Prostate gland (tissue), 2 donors: ENCODE results near the gene ANP32B. TPM values are rescaled to one million over a fixed set of nuclear protein-coding genes. Genes with fewer than 3 reads are reported as not detected.

ENCODE experiments used
- DNase-seq: peaks from one replicate; pipeline ENCODE4 v3.0.0-alpha.2; 2019; ENCODE audit warnings: low spot score
- H3K27ac ChIP-seq, 2 donors: fragments of 200-600 bp; sonication (generic); 2 replicates each; pipeline ENCODE4 v1.5.1; 2017 to 2019
- H3K27me3 ChIP-seq: fragments of 200-600 bp; sonication (generic); replicated peaks from 2 replicates; pipeline ENCODE4 v1.5.1; 2019; ENCODE audit not compliant: insufficient read depth
- H3K36me3 ChIP-seq, 2 donors: fragments of 200-600 bp; sonication (generic); 1 replicate in 1 of 2; 2 replicates in 1 of 2; pipeline versions ENCODE4 v1.5.1 to v1.8.1; 2017 to 2019
- H3K4me1 ChIP-seq: fragments of 200-600 bp; sonication (generic); replicated peaks from 2 replicates; pipeline ENCODE4 v1.5.1; 2019
- H3K4me3 ChIP-seq, 2 donors: fragments of 200-600 bp; sonication (generic); 2 replicates each; pipeline ENCODE4 v1.5.1; 2017 to 2019
- H3K9me3 ChIP-seq: fragments of 200-600 bp; sonication (generic); 2 replicates; pipeline ENCODE4 v1.5.1; 2017
- CTCF ChIP-seq, 4 experiments: fragments of 200-600 bp in 2 of 4; fragments of 450-650 bp in 2 of 4; sonication (generic) in 2 of 4; IDR thresholded peaks; 1 replicate in 3 of 4; 2 replicates in 1 of 4; pipeline ENCODE4 v1.5.1; 2016 to 2019; ENCODE audit warnings: antibody characterized with exemption in 4 of 4, mild to moderate bottlenecking in 2 of 4, moderate library complexity in 2 of 4
- POLR2A ChIP-seq: fragments of 450-650 bp; IDR thresholded peaks from one replicate; pipeline ENCODE4 v1.6.1; 2016; ENCODE audit warnings: antibody characterized with exemption, mild to moderate bottlenecking
- POLR2AphosphoS5 ChIP-seq: sonication (generic); formaldehyde crosslinking; IDR thresholded peaks from one replicate; pipeline ENCODE4 v1.6.1; 2017; ENCODE audit warnings: antibody characterized with exemption
- WGBS: methylation state at CpG from one replicate; pipeline ENCODE4 v1.1.5; 2018; 5-methylcytosine and 5-hydroxymethylcytosine counted together
- intact Hi-C: fragments of 100-400 bp; cut with DNase I; formaldehyde crosslinking; loops from one replicate; pipeline ENCODE4 v1.14.2; 2022
- total RNA-seq, 2 donors: library from RNA; depleted of rRNA; stranded (reverse); fragments of >200 nt; gene quantifications; one replicate each; pipeline ENCODE4 v1.1.0, GENCODE V29; 2016

ANP32B gene
- total RNA-seq, 2 donors from 2014 or later, result 22.5 to 25.1 TPM

GRCh38 chr9:97938081-97938644, 45.0 kb upstream of the ANP32B start, which contains the start of gene HEMGN:
Gene HEMGN, minus strand, starts transcription at chr9:97938172. Its CDS starts 36 bp downstream, at chr9:97938136.
- DNase-seq, result no peak
- 74% methylated on average over 3 of the region's 3 CpGs for WGBS
- no peaks in the 10 kb centered on the region for H3K27me3 ChIP-seq

DNA sequence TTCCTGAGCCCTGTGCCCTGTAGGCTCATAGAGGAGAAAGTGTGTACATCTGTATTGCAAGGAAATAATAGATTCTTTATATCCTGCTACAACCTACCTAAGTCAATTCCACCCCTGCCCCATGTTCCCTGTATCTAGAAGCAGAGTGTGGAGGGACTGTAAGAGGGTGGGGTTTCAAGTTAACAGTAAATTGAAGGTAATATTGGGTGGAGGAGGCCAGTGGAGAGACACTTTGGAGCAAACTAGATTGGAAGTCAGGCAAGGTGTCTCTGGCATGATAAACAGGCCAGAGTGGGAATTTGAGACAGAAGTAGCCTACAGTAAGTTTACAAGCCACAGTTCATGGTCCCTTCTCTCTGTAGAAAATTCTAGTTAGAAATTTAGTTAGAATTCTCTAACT, 42.9 kb upstream of the ANP32B start:
- Histone ChIP-seq H3K27ac (no peak overlapping the region), H3K4me1 (no peaks in the 10 kb centered on the region), H3K4me3 (no peak overlapping the region), H3K36me3 (no peaks in the 10 kb centered on the region), H3K27me3 (no peaks in the 10 kb centered on the region), H3K9me3 (no peaks in the 10 kb centered on the region)
- TF ChIP-seq CTCF (IDR thresholded peaks at IDR 0.05), result no peak
- TF ChIP-seq POLR2AphosphoS5, result no peak
- TF ChIP-seq POLR2A, result no peak
- intact Hi-C loops, result no loop called here
- no peak for DNase-seq

More at GRCh38 chr9:97938081-97938644, 45.0 kb upstream of the ANP32B start, which contains the start of gene HEMGN:
- no peak for TF ChIP-seq CTCF (IDR thresholded peaks at IDR 0.05)
- TF ChIP-seq POLR2A, result no peak
- no peak for TF ChIP-seq POLR2AphosphoS5
- H3K4me1 ChIP-seq, result no peaks in the 10 kb centered on the region
- H3K27ac ChIP-seq, result no peak within 1 kb of the TSS
- no peak within 1 kb of the TSS for H3K4me3 ChIP-seq
- H3K9me3 ChIP-seq, result no peaks in the 10 kb centered on the region
- H3K36me3 ChIP-seq, result no peaks in the 10 kb centered on the region
- intact Hi-C loops, result no loop called here

- Histone ChIP-seq H3K36me3 (no peaks in the 10 kb centered on the region), H3K4me1 (no peaks in the 10 kb centered on the region), H3K27ac (no peak overlapping the region), H3K9me3 (no peaks in the 10 kb centered on the region), H3K27me3 (no peaks in the 10 kb centered on the region), H3K4me3 (no peak overlapping the region)
- WGBS, result 65% methylated on average over 3 of the region's 3 CpGs
- intact Hi-C loops, result no loop called here
- TF ChIP-seq POLR2AphosphoS5 (no peak), POLR2A (no peak), CTCF (IDR thresholded peaks at IDR 0.05) (no peak)
- DNase-seq, result no peak
These were observed 42.4 kb upstream of the ANP32B start for GRCh38 chr9:97940741-97941140.

DNA sequence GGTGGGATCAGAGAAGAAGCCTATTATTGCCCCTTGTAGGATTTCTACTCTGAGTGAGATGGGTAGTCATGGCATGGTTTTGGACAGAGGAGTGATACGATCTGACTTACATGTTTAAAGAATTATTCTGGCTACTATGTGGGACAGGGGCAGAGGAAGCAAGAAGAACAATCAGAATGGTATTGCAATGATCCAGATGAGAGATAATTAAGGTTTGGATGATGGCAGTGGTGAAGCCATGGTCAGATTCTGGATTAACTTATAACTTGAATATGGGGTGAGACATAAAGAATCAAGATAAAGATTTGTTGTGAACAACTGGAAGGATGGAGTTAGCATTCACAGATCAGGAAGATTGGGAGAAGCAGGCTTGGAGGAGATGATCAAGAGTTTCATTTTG, 41.8 kb upstream of the ANP32B start:
- DNase-seq, result no peak
- H3K4me1 ChIP-seq, result no peaks in the 10 kb centered on the region
- intact Hi-C loops, result no loop called here

More for the DNA sequence above, 41.8 kb upstream of the ANP32B start:
- Histone ChIP-seq H3K9me3 (no peaks in the 10 kb centered on the region), H3K27ac (no peak overlapping the region), H3K4me3 (no peak overlapping the region), H3K27me3 (no peaks in the 10 kb centered on the region), H3K36me3 (no peaks in the 10 kb centered on the region)
- TF ChIP-seq POLR2AphosphoS5, result no peak
- no peak for TF ChIP-seq CTCF (IDR thresholded peaks at IDR 0.05)
- TF ChIP-seq POLR2A, result no peak
- 91% methylated on average over 1 of the region's 1 CpG for WGBS
